HG03039 (cell line): ENCODE measurements around the gene IL17RE.

Experiments used
- ATAC-seq: cut with Tn5 transposase; IDR thresholded peaks from one replicate; pipeline ENCODE4 v1.9.1; 2021; ENCODE audit warnings: mild to moderate bottlenecking, moderate library complexity; ENCODE audit not compliant: unreplicated experiment

The IL17RE gene

GRCh38 chr3:9951598-9951961, 48.9 kb downstream of the IL17RE start:
- ATAC-seq = no peak

DNA sequence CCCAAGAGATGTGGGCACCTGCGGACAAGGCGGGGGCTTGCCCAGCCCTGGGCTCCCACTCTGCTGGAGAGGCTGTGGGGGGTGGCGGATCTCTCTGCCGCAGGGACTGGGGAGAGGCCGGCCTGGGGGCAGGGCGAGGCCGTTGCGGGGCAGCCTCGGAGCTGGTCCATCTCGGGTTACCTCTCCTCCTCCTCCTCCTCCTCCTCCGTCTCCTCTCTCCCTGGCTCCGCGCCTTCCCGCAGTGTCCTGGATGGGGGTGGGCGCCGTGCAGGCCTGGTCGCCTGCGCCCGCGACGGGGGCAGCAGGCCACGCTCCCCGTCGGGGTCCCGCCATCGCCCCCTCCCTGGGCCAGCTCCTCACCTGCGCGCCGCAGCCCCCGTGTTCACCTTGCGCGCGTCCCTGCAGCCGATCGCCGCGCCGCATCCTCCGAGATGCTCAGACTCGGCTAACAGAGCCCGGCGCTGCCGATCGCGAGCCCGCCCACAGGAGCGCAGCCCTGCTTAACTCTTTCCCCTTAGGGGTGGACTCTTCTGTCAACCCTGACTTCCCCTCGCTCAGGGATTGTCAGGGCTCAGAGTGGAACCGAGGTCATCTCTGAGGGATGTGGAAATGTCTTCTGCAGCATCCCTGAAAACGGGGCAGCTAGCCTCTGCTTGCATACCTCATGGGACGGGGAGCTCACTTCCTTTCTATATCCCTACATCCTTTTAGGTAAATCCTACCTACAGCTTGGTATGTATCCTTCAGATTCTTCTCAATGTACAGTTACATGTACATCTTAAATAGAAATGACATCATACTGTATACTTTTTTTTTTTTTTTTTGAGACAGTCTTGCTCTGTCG, 49.5 kb downstream of the IL17RE start, which contains the start of gene PRRT3:
TSS of gene PRRT3 (minus strand) at position 447 of the 844 bp plus-strand sequence. CDS start 2,293 bp downstream, outside the sequence.
- peak; percentile 59 for ATAC-seq

DNA sequence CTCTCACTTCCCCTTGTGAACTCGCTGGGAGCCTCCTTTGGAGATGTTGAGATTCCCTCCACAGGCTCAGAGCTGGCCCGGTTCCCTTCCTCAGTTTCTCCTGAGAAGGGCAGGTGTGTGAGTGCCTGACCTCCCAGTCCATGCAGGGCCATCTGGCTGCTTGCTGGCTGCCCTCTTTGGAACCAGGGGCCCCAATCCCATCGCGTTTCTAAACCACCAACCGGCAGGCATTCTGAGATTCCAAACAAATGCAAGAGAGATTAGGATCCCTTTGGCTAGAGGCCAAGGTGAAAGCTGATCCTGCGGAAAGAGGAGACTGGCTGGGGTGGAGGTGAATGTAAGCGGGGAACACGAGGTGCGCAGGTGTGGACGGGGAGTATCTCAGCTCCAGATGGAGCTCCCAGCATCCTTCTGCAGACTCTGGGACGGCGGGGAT, 52.4 kb downstream of the IL17RE start:
- ATAC-seq = no peak

DNA sequence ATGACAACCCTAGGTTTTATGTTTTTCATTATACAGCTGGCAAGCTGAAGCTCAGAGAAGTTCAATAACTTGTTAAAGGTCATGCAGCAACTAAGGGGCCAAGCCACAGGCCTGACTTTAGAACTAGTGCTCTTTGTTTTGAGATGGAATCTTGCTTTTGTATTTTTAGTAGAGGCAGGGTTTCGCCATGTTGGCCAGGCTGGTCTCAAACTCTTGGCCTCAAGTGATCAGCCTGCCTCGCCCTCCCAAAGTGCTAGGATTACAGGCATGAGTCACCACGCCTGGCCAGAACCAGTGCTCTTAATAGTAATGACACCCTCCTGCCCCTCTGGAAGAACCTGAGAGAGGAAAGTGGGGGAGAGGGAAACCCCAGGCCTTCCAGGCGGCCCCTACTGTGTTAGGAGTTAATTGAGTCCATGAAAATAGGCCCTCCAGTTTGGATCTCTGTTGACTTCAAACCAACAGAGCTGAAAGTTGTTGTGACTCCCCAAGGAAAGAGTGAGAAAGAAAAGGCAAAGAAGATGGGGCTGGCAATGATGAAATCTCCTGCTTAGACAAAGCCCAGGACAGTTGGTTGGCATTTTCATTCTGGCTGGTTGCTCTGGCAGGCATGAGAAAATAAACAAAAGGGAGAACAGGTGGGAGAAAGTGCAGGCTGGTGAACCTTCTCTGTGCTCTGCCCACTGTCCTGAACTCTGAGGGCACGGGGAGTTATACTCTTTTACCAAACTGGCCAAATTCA, 53.1 kb downstream of the IL17RE start:
- no peak for ATAC-seq

DNA sequence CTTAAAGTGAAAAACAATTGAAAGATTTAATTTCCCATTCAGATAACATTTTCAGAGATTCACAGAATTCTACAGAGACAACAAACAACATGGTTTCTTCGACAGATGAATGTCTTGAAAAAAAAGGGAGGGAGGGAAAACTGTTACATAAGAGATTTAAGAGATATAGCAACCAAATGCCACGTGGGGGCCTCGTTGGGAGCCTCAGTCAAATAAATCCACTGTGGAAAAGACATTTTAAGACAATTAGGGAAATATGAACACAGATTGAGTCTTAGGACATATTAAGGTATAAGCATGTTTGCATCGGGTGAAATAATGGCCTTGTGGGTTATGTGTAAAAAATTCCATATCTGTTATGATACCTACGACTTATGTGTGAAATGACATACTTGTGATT, 54.6 kb downstream of the IL17RE start:
- ATAC-seq = no peak

DNA sequence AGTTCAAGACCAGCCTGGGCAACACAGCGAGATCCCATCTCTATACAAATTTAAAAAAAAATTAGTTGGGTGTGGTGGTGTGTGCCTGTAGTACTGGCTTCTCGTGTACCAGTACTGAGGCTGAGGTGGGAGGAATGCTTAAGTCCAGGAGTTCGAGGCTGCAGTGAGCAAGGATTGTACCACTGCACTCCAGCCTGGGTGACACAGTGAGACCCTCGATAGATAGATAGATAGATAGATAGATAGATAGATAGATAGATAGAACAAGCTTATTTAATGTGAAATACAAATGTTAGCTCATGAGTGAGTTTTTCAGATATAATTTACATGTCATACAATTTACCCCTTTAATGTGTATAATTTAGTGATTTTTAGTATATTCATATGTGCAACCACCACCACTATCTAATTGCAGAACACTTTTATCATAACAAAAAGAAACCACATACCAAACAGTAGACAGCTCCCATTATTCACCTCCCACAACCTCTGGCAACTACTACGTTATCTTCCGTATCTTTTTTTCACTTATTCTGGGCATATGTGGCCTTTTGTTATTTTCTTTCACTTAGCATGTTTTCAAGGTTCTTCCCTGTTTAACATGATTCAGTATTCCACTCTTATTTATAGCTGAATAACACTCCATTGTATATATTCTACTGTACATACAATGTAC, 62.7 kb downstream of the IL17RE start:
- no peak for ATAC-seq
